PC-9 (cell line): ENCODE results near the gene CEP57. TPM values are rescaled to one million over a fixed set of nuclear protein-coding genes. Genes with fewer than 3 reads are reported as not detected.
"Not testable (repeated sequence)": the region's sequence is repeated elsewhere in the genome, so short reads cannot be mapped to it uniquely, and the experiment has no call there.

Experiments
- BruUV-seq: library from RNA; stranded (reverse); fragments of 400-500 nt; replicated peaks from 2 replicates; lab custom pipeline; 2021; lab: Mats Ljungman, UMichigan
- CTCF ChIA-PET: fragments of 300-600 bp; sonication (Branson Sonifier 250); formaldehyde crosslinking; loops from one replicate; lab custom pipeline; 2022; ENCODE audit warnings: antibody characterized with exemption; lab: Charles Lee
- POLR2A ChIA-PET: fragments of 300-600 bp; sonication (Branson Sonifier 250); formaldehyde crosslinking; loops from one replicate; lab custom pipeline; 2022; ENCODE audit warnings: antibody characterized with exemption; ENCODE audit not compliant: unreplicated experiment; lab: Charles Lee
- DNase-seq, 2 experiments: peaks; one replicate each; pipeline versions ENCODE4 v3.0.0 to v3.0.0-alpha.2; 2015 to 2022; ENCODE audit warnings: mixed read lengths in 1 of 2
- H2AFZ ChIP-seq: fragments of 200-600 bp; sonication (generic); 2 replicates; pipeline ENCODE4 v1.8.1; 2017; ENCODE audit warnings: antibody characterized with exemption
- H3F3A ChIP-seq: fragments of 200-600 bp; sonication (generic); 2 replicates; pipeline ENCODE4 v1.8.1; 2017; ENCODE audit warnings: antibody characterized with exemption, mild to moderate bottlenecking, low read depth; ENCODE audit not compliant: insufficient read depth
- H3K27ac ChIP-seq: fragments of 200-600 bp; sonication (generic); 2 replicates; pipeline ENCODE4 v1.6.1; 2016; ENCODE audit warnings: mixed run types
- H3K27me3 ChIP-seq: fragments of 200-600 bp; sonication (generic); 2 replicates; pipeline ENCODE4 v1.6.1; 2016; ENCODE audit warnings: low read depth, mixed run types; ENCODE audit not compliant: insufficient read depth
- H3K36me3 ChIP-seq: fragments of 200-600 bp; sonication (generic); 2 replicates; pipeline ENCODE4 v1.6.1; 2016; ENCODE audit warnings: low read depth, mixed run types
- H3K4me1 ChIP-seq: fragments of 200-600 bp; sonication (generic); replicated peaks from 2 replicates; pipeline ENCODE4 v1.6.1; 2016; ENCODE audit warnings: mixed run types; ENCODE audit not compliant: insufficient read depth
- H3K4me2 ChIP-seq: fragments of 200-600 bp; sonication (generic); 2 replicates; pipeline ENCODE4 v1.6.1; 2017; ENCODE audit warnings: mixed run types
- H3K4me3 ChIP-seq: fragments of 200-600 bp; sonication (generic); 2 replicates; pipeline ENCODE4 v1.6.1; 2016; ENCODE audit warnings: mixed run types
- H3K79me2 ChIP-seq: fragments of 200-600 bp; sonication (generic); 2 replicates; pipeline ENCODE4 v1.6.1; 2017; ENCODE audit warnings: low read depth, mixed run types
- H3K9me2 ChIP-seq: fragments of 200-600 bp; sonication (generic); 2 replicates; pipeline ENCODE4 v1.8.1; 2017; ENCODE audit warnings: mild to moderate bottlenecking; ENCODE audit not compliant: insufficient read depth
- H3K9me3 ChIP-seq: fragments of 200-600 bp; sonication (generic); 2 replicates; pipeline ENCODE4 v1.8.1; 2016; ENCODE audit warnings: low read depth; ENCODE audit not compliant: insufficient read depth
- H4K20me1 ChIP-seq: fragments of 200-600 bp; sonication (generic); 2 replicates; pipeline ENCODE4 v1.8.1; 2017; ENCODE audit not compliant: insufficient read depth
- EZH2 ChIP-seq: fragments of 200-600 bp; sonication (generic); IDR thresholded peaks from 2 replicates; pipeline ENCODE4 v1.8.0; 2017; ENCODE audit warnings: antibody characterized with exemption, low read depth
- intact Hi-C: fragments of 100-400 bp; cut with micrococcal nuclease; formaldehyde crosslinking; loops from one replicate; pipeline ENCODE4 v1.10.0; 2022; ENCODE audit not compliant: unreplicated experiment
- total RNA-seq: library from RNA; stranded (reverse); gene quantifications from 2 replicates; pipeline ENCODE4 v1.2.3, GENCODE V29; 2021
- TF ChIP-seq, protein P1 (sequence below): fragments of 200-600 bp; sonication (generic); conservative IDR thresholded peaks from 2 replicates; pipeline ENCODE4 v1.6.1; 2017; ENCODE audit warnings: mixed run types, antibody characterized with exemption, mild to moderate bottlenecking, moderate library complexity

The CEP57 gene
- total RNA-seq, 1 experiment from 2014 or later: 64.5 TPM

GRCh38 chr11:95853862-95854261, 63.6 kb downstream of the CEP57 start:
- no peak overlapping the region for H3K4me2 ChIP-seq
- no TSS peak for BruUV-seq

GRCh38 chr11:95854362-95854761, 64.1 kb downstream of the CEP57 start:
- H3K9me3 ChIP-seq, H3K79me2 ChIP-seq, DNase-seq, H2AFZ ChIP-seq, H3K4me2 ChIP-seq, POLR2A ChIA-PET, CTCF ChIA-PET, H4K20me1 ChIP-seq, H3K27ac ChIP-seq, BruUV-seq, H3K27me3 ChIP-seq, H3K4me3 ChIP-seq, intact Hi-C loops, H3K4me1 ChIP-seq, H3K9me2 ChIP-seq: not testable (repeated sequence)
- Histone ChIP-seq H3K36me3 (peaks cover 29% of the 10 kb centered on the region), H3F3A (peaks cover 12% of the 10 kb centered on the region; the same call in 1 of the 2 replicates)

More at GRCh38 chr11:95853862-95854261, 63.6 kb downstream of the CEP57 start:
- no peaks in the 10 kb centered on the region for H3K9me3 ChIP-seq
- H2AFZ ChIP-seq: no peak overlapping the region
- no peak for TF ChIP-seq EZH2
- TF ChIP-seq, protein P1, sequence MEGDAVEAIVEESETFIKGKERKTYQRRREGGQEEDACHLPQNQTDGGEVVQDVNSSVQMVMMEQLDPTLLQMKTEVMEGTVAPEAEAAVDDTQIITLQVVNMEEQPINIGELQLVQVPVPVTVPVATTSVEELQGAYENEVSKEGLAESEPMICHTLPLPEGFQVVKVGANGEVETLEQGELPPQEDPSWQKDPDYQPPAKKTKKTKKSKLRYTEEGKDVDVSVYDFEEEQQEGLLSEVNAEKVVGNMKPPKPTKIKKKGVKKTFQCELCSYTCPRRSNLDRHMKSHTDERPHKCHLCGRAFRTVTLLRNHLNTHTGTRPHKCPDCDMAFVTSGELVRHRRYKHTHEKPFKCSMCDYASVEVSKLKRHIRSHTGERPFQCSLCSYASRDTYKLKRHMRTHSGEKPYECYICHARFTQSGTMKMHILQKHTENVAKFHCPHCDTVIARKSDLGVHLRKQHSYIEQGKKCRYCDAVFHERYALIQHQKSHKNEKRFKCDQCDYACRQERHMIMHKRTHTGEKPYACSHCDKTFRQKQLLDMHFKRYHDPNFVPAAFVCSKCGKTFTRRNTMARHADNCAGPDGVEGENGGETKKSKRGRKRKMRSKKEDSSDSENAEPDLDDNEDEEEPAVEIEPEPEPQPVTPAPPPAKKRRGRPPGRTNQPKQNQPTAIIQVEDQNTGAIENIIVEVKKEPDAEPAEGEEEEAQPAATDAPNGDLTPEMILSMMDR: no peak
- intact Hi-C loops: no loop called here
- H3K36me3 ChIP-seq: peaks cover 34% of the 10 kb centered on the region
- DNase-seq: no peak
- no peaks in the 10 kb centered on the region for H3K9me2 ChIP-seq
- no peaks in the 10 kb centered on the region for H3K79me2 ChIP-seq
- H3F3A ChIP-seq: peaks cover 12% of the 10 kb centered on the region; the same call in 1 of the 2 replicates
- H3K4me1 ChIP-seq: no peaks in the 10 kb centered on the region; the same call in 1 of the 2 replicates
- no peaks in the 10 kb centered on the region for H3K27me3 ChIP-seq
- H3K4me3 ChIP-seq: no peak overlapping the region
- ChIA-PET CTCF (no interaction called here), POLR2A (interaction anchor here (0.6 kb wide), 1 partner anchor 193 kb away, joined by 4 read pairs; no protein-coding TSS in a partner anchor)
- no peaks in the 10 kb centered on the region for H4K20me1 ChIP-seq
- H3K27ac ChIP-seq: no peak overlapping the region

DNA sequence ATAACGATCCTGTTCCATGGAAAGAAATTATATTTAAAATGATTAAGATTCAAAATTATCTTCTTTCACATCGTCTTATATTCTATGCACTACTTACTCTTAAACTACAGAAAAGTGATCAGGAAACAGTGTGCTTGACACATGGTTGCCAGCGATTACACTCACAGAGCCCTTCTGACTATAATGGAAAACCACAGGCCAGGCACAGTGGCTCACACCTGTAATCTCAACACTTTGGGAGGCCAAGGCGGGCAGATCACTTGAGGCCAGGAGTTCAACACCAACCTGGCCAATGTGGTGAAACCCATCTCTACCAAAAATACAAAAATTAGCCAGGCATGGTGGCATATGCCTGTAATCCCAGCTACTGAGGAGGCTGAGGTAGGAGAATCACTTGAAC, 69.7 kb downstream of the CEP57 start:
- H3K9me3 ChIP-seq, CTCF ChIA-PET, H3F3A ChIP-seq, H3K27me3 ChIP-seq, intact Hi-C loops, POLR2A ChIA-PET, BruUV-seq, H4K20me1 ChIP-seq, H3K4me1 ChIP-seq, H3K79me2 ChIP-seq, H3K27ac ChIP-seq, H2AFZ ChIP-seq, H3K4me3 ChIP-seq, DNase-seq, H3K9me2 ChIP-seq, H3K4me2 ChIP-seq: not testable (repeated sequence)
- H3K36me3 ChIP-seq: peaks cover 33% of the 10 kb centered on the region

DNA sequence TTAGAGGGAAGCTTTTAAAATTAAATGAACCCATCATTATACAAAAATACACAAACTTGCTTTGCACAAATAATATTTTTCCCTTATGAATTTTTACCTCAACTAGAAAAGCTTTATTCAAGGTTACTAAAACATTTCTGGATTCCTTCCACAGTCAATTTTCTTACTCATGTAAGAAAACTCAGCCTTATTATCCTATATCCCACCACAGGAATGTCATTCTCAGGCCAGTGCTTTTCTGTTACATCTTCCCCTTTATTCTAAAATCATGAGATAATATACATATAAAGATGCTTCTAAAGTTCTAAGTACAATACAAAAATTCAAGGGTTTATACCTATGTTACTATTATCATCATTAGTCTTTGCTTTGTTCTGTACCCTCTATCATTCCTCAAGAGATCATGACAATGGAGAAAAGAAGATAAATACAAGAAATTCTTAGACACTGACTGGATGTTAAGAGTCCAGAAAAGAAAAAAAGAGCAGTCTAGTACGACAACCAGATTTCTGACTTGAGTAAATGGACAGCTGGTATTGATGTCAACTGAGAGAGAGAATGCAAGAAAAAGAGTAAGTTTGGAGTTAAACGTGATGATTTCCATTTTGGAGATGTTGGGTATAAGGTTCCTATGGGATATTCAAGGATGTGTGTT, 73.3 kb downstream of the CEP57 start:
- Histone ChIP-seq H3K36me3 (peaks cover 34% of the 10 kb centered on the region), H3K9me2 (peaks cover 4% of the 10 kb centered on the region; the same call in 1 of the 2 replicates), H3K27me3 (no peaks in the 10 kb centered on the region), H2AFZ (no peak overlapping the region), H3K4me3 (no peak overlapping the region), H3K4me2 (no peak overlapping the region), H3K27ac (no peak overlapping the region), H4K20me1 (no peaks in the 10 kb centered on the region), H3K4me1 (no peaks in the 10 kb centered on the region), H3K79me2 (no peaks in the 10 kb centered on the region; the same call in 1 of the 2 replicates), H3K9me3 (no peaks in the 10 kb centered on the region), H3F3A (peaks cover 5% of the 10 kb centered on the region; the same call in 1 of the 2 replicates)
- TF ChIP-seq, protein P1: no peak
- TF ChIP-seq EZH2: no peak
- no TSS peak for BruUV-seq
- no peak for DNase-seq
- intact Hi-C loops: no loop called here
- ChIA-PET POLR2A (no interaction called here), CTCF (interaction anchor here (0.7 kb wide), 1 partner anchor 481 kb away, joined by 3 read pairs; no protein-coding TSS in a partner anchor)
